Calu3 (cell line): Measurements from ENCODE around the gene GPR142. TPM values are rescaled to one million over a fixed set of nuclear protein-coding genes. Genes with fewer than 3 reads are reported as not detected.

Source experiments
- BruUV-seq: library from RNA; stranded (reverse); fragments of 400-500 nt; replicated peaks from 2 replicates; lab custom pipeline; 2021; lab: Mats Ljungman, UMichigan
- CTCF ChIA-PET: fragments of 300-600 bp; sonication (Branson Sonifier 250); formaldehyde crosslinking; loops from one replicate; lab custom pipeline; 2022; ENCODE audit warnings: antibody characterized with exemption; lab: Charles Lee
- DNase-seq: peaks from one replicate; pipeline ENCODE4 v3.0.0; 2022
- H3K27ac Mint-ChIP-seq: one replicate; pipeline ENCODE4 v1.8.0; 2022; ENCODE audit warnings: mixed read lengths; ENCODE audit not compliant: unreplicated experiment
- H3K27me3 Mint-ChIP-seq: one replicate; pipeline ENCODE4 v1.8.0; 2022; ENCODE audit warnings: mixed read lengths; ENCODE audit not compliant: unreplicated experiment
- H3K36me3 Mint-ChIP-seq: one replicate; pipeline ENCODE4 v1.8.0; 2022; ENCODE audit warnings: mild to moderate bottlenecking, moderate library complexity, mixed read lengths; ENCODE audit not compliant: insufficient read depth, unreplicated experiment
- H3K4me1 Mint-ChIP-seq: one replicate; pipeline ENCODE4 v1.8.0; 2022; ENCODE audit warnings: mild to moderate bottlenecking, low read depth, mixed read lengths; ENCODE audit not compliant: unreplicated experiment
- H3K4me3 Mint-ChIP-seq: one replicate; pipeline ENCODE4 v1.8.0; 2022; ENCODE audit warnings: mild to moderate bottlenecking, low read depth, moderate library complexity, mixed read lengths; ENCODE audit not compliant: unreplicated experiment
- H3K9me3 Mint-ChIP-seq: one replicate; pipeline ENCODE4 v1.8.0; 2022; ENCODE audit warnings: low read depth, mixed read lengths; ENCODE audit not compliant: unreplicated experiment
- CTCF ChIP-seq: fragments of 200-600 bp; IDR thresholded peaks from one replicate; pipeline ENCODE4 v1.8.0; 2022; ENCODE audit warnings: antibody characterized with exemption; ENCODE audit not compliant: unreplicated experiment
- intact Hi-C: fragments of 100-400 bp; cut with micrococcal nuclease; formaldehyde crosslinking; loops from one replicate; pipeline ENCODE4 v1.10.0; 2022; ENCODE audit not compliant: unreplicated experiment
- total RNA-seq: library from RNA; stranded (reverse); gene quantifications from 2 replicates; pipeline ENCODE4 v1.2.3, GENCODE V29; 2022

GPR142 gene
- total RNA-seq, 1 experiment from 2014 or later: not detected

GRCh38 chr17:74350486-74350885 lies 16.8 kb upstream of the GPR142 start:
- intact Hi-C loops: no loop called here

GRCh38 chr17:74351552-74352210 lies 15.6 kb upstream of the GPR142 start:
- Mint-ChIP-seq H3K9me3 (no peaks in the 10 kb centered on the region), H3K4me3 (no peak overlapping the region), H3K4me1 (peaks cover 9% of the 10 kb centered on the region), H3K27ac (no peak overlapping the region), H3K36me3 (peaks cover 5% of the 10 kb centered on the region), H3K27me3 (peaks cover 96% of the 10 kb centered on the region)
- no peak for DNase-seq
- intact Hi-C loops: no loop called here
- BruUV-seq: no TSS peak
- CTCF ChIA-PET: interaction anchor here (0.6 to 1.6 kb wide), 3 partner anchors 8 to 297 kb away, joined by 3 read pairs; partner anchors contain the start of gene BTBD17
- no peak for TF ChIP-seq CTCF

More at GRCh38 chr17:74350486-74350885, 16.8 kb upstream of the GPR142 start:
- CTCF ChIA-PET: interaction anchor here (1.6 kb wide), 1 partner anchor 11 kb away, joined by 3 read pairs; the partner anchor contains the start of gene BTBD17
- Mint-ChIP-seq H3K27ac (no peak overlapping the region), H3K9me3 (no peaks in the 10 kb centered on the region), H3K27me3 (peaks cover 97% of the 10 kb centered on the region), H3K4me1 (peaks cover 9% of the 10 kb centered on the region), H3K4me3 (no peak overlapping the region), H3K36me3 (peaks cover 5% of the 10 kb centered on the region)
- no peak for DNase-seq
- no peak for TF ChIP-seq CTCF
- no TSS peak for BruUV-seq

GRCh38 chr17:74353446-74354060 lies 13.8 kb upstream of the GPR142 start:
- intact Hi-C loops: loop anchor here (2.0 kb wide), 1 partner anchor 53 kb away; no protein-coding TSS in a partner anchor
- H3K27ac Mint-ChIP-seq: no peak overlapping the region
- peaks cover 9% of the 10 kb centered on the region for H3K4me1 Mint-ChIP-seq
- H3K9me3 Mint-ChIP-seq: no peaks in the 10 kb centered on the region
- TF ChIP-seq CTCF: no peak
- CTCF ChIA-PET: interaction anchor here (0.8 kb wide), 1 partner anchor 26 kb away, joined by 3 read pairs; no protein-coding TSS in a partner anchor
- no TSS peak for BruUV-seq
- peaks cover 90% of the 10 kb centered on the region for H3K27me3 Mint-ChIP-seq
- no peak for DNase-seq
- H3K4me3 Mint-ChIP-seq: no peak overlapping the region
- H3K36me3 Mint-ChIP-seq: no peaks in the 10 kb centered on the region

GRCh38 chr17:74354123-74354522 lies 13.2 kb upstream of the GPR142 start:
- CTCF ChIA-PET: no interaction called here
- Mint-ChIP-seq H3K4me3 (peak overlapping the region; percentile 22), H3K9me3 (no peaks in the 10 kb centered on the region), H3K36me3 (no peaks in the 10 kb centered on the region), H3K27me3 (peaks cover 90% of the 10 kb centered on the region), H3K4me1 (peaks cover 9% of the 10 kb centered on the region), H3K27ac (no peak overlapping the region)
- BruUV-seq: no TSS peak
- DNase-seq: peak; percentile 76
- intact Hi-C loops: loop anchor here (2.0 kb wide), 1 partner anchor 53 kb away; no protein-coding TSS in a partner anchor
- TF ChIP-seq CTCF: peak; percentile 84
